Activated CD8-positive, alpha-beta memory T cell treated with anti-CD3 and anti-CD28 coated beads, Interleukin-2, amount 50 U/mL, for 1 hour (primary cell): ENCODE results near the gene CHERP.
"Not testable (repeated sequence)": the region's sequence is repeated elsewhere in the genome, so short reads cannot be mapped to it uniquely, and the experiment has no call there.

ENCODE experiments used
- DNase-seq: peaks from one replicate; pipeline ENCODE4 v3.0.0-alpha.2; 2020; ENCODE audit errors: extremely low read depth

The CHERP gene

GRCh38 chr19:16577531-16577985, 35.3 kb upstream of the CHERP start:
- no peak for DNase-seq

- DNase-seq = no peak
These were observed 34.7 kb upstream of the CHERP start for GRCh38 chr19:16576690-16577530.

GRCh38 chr19:16575861-16576689, 33.8 kb upstream of the CHERP start:
- DNase-seq = no peak

DNA sequence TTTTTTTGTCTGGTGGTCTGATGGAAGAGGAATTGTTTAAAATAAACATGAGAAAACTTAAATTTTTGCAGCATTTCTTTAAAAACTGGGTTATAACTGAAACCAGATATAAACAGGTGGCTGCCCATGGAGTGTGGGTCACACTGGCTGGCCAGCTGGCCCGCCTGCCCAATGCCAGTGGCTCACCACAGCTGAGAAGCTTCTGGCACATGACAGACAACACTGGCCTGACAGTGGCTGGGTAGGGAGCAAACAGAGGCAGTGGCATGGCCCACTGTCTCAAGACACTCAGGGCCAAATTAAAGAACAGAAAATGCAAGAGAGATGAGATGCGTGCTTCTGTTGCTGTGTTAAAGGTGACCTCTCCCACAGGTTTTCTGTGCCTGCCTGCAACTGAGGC, 33.0 kb upstream of the CHERP start:
- DNase-seq = no peak

GRCh38 chr19:16573925-16574324, 31.7 kb upstream of the CHERP start:
- no peak for DNase-seq

GRCh38 chr19:16573296-16573695, 31.1 kb upstream of the CHERP start:
- no peak for DNase-seq

DNA sequence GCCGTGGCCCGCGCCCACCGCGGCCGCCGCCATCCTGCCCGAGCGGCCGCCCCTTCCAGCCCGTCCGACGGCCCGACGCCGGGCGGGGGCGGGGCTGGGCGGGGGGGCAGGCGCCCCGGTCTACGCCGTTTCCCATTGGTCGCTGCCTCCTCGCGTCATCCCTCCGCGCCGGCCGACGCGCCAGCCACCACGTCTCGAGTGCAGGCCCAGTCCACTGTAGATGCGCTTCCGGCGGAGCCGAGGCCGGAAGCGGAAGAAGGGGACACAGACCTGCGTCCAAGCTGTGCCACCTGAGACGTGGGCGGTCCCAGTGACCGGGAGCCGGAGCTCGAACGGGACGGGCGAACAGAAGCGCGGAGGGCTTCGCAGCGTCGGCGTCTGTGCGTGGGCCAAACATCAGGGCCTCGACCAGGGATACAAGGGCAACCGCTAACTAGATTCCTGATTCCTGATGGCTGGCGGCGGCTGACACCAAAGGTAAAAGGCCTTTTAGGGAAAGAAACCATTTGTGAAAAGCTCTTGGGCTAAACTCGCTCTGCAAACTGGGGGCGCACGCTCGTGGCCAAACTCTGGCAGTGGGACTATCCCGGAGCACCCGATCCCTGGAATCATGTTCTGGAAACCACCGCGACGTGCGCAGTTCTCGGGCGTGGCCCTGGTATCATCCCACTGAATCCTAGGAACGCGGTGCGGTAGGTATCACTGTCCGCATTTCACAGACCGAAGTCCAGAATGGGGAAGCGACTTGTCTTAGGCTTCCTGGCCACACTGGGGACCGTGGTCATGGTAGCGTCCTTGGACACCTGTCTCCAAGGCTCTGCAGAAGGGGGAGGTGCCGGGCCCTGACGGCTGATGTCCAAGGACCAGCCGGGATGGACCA, 30.3 kb upstream of the CHERP start, which contains the start of gene SLC35E1:
TSS of gene SLC35E1 (minus strand) at position 84 of the 880 bp plus-strand sequence. CDS start at position 33, 51 bp downstream.
- DNase-seq = peak; percentile 60

DNA sequence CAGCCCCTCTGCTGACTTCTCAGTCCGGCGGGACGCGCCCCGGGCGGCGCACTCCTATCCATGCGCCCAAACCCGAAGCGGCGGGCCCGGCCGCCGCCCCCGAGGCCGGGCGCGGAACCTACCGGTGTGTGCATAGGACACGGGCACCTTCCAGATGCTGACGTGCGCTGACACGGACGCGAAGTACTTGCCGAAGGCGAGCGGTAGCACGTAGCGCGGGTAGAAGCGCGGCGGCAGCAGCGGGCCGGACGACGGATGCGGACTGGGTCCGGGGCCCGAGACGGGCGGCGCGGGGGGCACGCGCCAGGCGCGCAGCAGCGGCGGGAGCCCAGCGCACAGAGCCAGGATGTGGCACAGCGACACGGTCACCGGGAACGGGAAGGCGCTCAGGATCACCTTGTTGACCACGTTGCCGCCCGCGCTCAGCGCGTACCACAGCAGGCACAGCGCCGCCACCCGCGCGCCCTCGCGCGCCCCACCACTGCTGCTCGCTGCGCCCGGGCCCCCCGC, 29.6 kb upstream of the CHERP start:
- no peak for DNase-seq

DNA sequence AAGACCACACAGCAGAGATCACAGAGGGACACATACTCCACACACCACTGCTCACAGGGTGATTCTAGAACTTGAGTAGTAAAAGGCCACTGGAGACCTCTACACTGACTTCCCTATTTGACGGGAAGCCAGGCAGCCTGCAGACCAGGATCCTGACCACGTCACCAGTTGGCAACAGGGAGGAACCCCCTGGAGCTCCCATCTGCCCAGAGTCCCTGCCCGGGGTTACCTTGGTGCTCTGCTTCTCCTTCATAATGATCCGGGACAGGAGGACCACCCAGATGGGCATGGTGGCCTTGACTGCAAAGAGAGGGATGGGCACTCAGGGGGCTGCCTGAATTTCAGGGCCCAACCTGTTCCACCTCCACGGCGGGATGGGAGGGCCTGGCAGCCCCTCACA, 29.0 kb upstream of the CHERP start:
- no peak for DNase-seq

GRCh38 chr19:16569609-16570320, 27.5 kb upstream of the CHERP start:
- no peak for DNase-seq

DNA sequence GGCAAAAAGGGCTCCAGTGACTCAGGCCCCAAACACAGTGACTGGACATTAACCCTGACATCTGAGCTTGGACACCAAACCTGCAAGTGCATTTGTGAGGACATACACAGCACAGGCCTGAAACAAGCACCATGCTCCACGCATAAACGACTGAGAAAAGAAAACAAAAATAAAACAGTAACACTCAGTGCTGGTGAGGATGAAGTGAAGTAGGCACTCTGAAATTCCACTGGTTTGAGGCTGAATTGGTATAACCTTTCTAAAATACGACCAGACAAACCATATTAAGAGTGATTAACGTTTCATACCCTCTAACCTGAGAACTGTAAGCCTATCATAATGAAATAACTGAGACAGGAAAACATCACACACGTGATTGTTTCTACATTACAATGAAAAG, 24.5 kb upstream of the CHERP start:
- DNase-seq = no peak

GRCh38 chr19:16566161-16566560, 23.9 kb upstream of the CHERP start:
- DNase-seq = peak; percentile 75

DNA sequence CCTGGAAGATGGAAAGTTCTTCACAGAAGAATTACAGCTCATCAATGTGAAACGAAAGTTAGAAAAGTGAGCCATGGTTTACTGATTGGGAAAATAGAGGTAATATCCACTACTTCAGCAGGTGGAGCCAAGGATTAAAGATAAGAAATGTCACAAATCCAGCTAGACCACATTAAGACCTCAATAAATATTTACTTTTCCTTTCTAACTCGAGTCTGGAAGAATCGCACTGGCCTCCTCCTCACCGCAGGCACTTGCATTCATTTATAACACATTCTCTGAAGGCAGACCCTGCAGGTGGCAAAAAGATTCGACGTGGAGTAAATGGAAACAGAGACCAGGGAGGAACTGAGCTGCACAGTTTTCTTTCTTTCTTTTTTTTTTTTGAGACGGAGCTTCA, 22.6 kb upstream of the CHERP start:
- DNase-seq = no peak

GRCh38 chr19:16562608-16563025, 20.4 kb upstream of the CHERP start:
- DNase-seq = no peak

GRCh38 chr19:16561382-16561781, 19.1 kb upstream of the CHERP start:
- no peak for DNase-seq

DNA sequence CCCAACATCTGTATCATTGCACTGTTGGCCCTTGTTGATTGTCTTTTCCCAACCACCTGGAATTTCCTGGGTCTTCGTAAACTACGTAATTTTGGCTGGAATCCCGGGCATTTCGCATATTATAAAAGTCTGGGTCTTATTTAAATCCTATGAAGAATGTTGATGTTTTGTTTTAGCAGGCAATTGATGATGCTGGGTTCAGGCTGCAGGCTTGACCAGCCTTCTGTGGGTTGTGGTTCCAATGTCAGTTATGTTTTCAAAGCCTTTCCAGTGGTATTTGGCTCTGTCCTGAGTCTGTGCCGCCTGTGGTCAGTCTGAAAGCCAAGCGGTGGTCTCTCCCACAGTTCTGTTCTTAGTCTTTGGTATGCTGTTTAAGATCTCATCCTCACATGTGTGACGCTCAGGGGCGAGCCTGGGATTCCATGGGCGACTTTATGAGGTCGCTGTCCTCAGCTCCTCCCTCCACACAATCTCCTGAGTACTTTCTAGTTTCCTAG, 17.6 kb upstream of the CHERP start:
- no peak for DNase-seq

DNA sequence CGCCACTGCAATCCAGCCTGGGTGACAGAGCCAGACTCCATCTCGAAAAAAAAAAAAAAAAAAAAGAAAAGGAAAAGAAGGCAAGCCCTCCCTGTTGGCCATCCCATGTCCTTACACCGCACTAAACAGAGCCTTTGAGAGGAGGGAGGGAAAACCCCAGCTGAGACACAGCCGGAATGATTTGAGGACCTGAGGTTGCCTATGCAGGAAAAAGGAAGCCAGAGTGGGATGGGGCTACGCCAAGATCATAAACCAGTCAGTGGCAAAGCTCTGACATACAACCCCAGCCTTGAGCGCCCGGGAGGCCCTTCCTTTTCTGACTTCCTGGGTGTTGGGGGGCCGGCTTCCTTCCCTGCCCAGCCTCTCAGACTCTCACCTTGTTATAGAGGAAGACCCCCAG, 12.5 kb upstream of the CHERP start:
- no peak for DNase-seq

DNA sequence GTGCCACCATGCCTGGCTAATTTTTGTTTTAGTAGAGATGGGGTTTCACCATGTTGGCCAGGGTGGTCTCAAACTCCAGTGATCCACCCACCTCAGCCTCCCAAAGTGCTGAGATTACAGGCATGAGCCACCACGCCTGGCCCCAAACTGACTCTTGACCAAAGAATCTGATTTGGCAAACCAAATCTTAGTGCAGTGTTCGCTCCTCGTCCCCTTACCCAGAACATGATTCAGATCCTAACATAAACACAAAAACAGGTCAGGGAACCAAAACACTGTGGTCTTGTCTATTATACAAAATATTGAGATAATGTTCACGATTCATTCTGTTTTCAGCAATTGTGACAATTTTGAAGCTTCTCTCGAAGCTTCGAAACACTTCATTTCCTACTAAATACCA, 9.7 kb upstream of the CHERP start:
- not testable (repeated sequence) for DNase-seq

- no peak for DNase-seq
These were observed 6.7 kb upstream of the CHERP start for GRCh38 chr19:16548956-16549355.

- DNase-seq = no peak
These were observed 2.4 kb upstream of the CHERP start for GRCh38 chr19:16544473-16545231.
